H9 (cell line): Measurements from ENCODE around the gene LHFPL2. TPM values are rescaled to one million over a fixed set of nuclear protein-coding genes. Genes with fewer than 3 reads are reported as not detected.

Experiments used
- DNase-seq: peaks from one replicate; pipeline ENCODE4 v3.0.0-alpha.2; 2017
- H2AFZ ChIP-seq: one replicate; pipeline ENCODE4 v1.6.1; 2013; ENCODE audit warnings: mild to moderate bottlenecking, low read length, control low read depth, moderate library complexity
- H2AK5ac ChIP-seq: 2 replicates; pipeline ENCODE4 v1.6.1; 2013; ENCODE audit warnings: low read length, control low read depth, mixed read lengths; ENCODE audit not compliant: insufficient read length
- H2BK120ac ChIP-seq: one replicate; pipeline ENCODE4 v1.6.1; 2013; ENCODE audit warnings: low read depth, mild to moderate bottlenecking, low read length, control low read depth, inconsistent platforms; ENCODE audit not compliant: poor library complexity, severe bottlenecking
- H2BK12ac ChIP-seq: 2 replicates; pipeline ENCODE4 v1.6.1; 2013; ENCODE audit warnings: low read length, control low read depth, mixed read lengths, low read depth; ENCODE audit not compliant: insufficient read length
- H2BK15ac ChIP-seq: 2 replicates; pipeline ENCODE4 v1.6.1; 2013; ENCODE audit warnings: low read depth, low read length, control low read depth
- H2BK20ac ChIP-seq: one replicate; pipeline ENCODE4 v1.6.1; 2013; ENCODE audit warnings: low read depth, mild to moderate bottlenecking, low read length, control low read depth, inconsistent platforms; ENCODE audit not compliant: poor library complexity, severe bottlenecking
- H2BK5ac ChIP-seq: 2 replicates; pipeline ENCODE4 v1.6.1; 2013; ENCODE audit warnings: low read length, control low read depth, mixed read lengths; ENCODE audit not compliant: insufficient read length
- H3K14ac ChIP-seq: 2 replicates; pipeline ENCODE4 v1.6.1; 2013; ENCODE audit warnings: low read length, control low read depth; ENCODE audit not compliant: insufficient read depth
- H3K18ac ChIP-seq: 2 replicates; pipeline ENCODE4 v1.6.1; 2013; ENCODE audit warnings: low read depth, mild to moderate bottlenecking, mixed read lengths, low read length, control low read depth; ENCODE audit not compliant: insufficient read length
- H3K23ac ChIP-seq: 2 replicates; pipeline ENCODE4 v1.6.1; 2013; ENCODE audit warnings: low read length, control low read depth, mixed read lengths, low read depth; ENCODE audit not compliant: insufficient read length
- H3K23me2 ChIP-seq: 2 replicates; pipeline ENCODE4 v1.6.1; 2013; ENCODE audit warnings: low read depth, mild to moderate bottlenecking, mixed read lengths, low read length, control low read depth; ENCODE audit not compliant: insufficient read length, poor library complexity, severe bottlenecking
- H3K27ac ChIP-seq: 2 replicates; pipeline ENCODE4 v1.5.1; 2013; ENCODE audit warnings: low read length, control low read depth, mixed read lengths, low read depth; ENCODE audit not compliant: insufficient read length
- H3K27me3 ChIP-seq: 2 replicates; pipeline ENCODE4 v1.6.1; 2013; ENCODE audit warnings: low read length, control low read depth, inconsistent platforms; ENCODE audit not compliant: insufficient read depth
- H3K4ac ChIP-seq: 2 replicates; pipeline ENCODE4 v1.6.1; 2013; ENCODE audit warnings: low read depth, mild to moderate bottlenecking, control low read depth, inconsistent platforms, low read length, moderate library complexity
- H3K4me1 ChIP-seq: 2 replicates; pipeline ENCODE4 v1.6.1; 2013; ENCODE audit warnings: low read length, control low read depth, inconsistent platforms; ENCODE audit not compliant: insufficient read depth
- H3K4me2 ChIP-seq: 2 replicates; pipeline ENCODE4 v1.6.1; 2013; ENCODE audit warnings: low read length, control low read depth, mixed read lengths; ENCODE audit not compliant: insufficient read length, insufficient read depth
- H3K56ac ChIP-seq: 2 replicates; pipeline ENCODE4 v1.6.1; 2013; ENCODE audit warnings: low read depth, mild to moderate bottlenecking, mixed read lengths, low read length, control low read depth; ENCODE audit not compliant: insufficient read length
- H3K79me1 ChIP-seq: 2 replicates; pipeline ENCODE4 v1.6.1; 2013; ENCODE audit warnings: low read depth, mild to moderate bottlenecking, moderate library complexity, low read length, control low read depth, inconsistent platforms; ENCODE audit not compliant: insufficient read depth, poor library complexity, severe bottlenecking
- H3K79me2 ChIP-seq: 2 replicates; pipeline ENCODE4 v1.6.1; 2013; ENCODE audit warnings: low read length, control low read depth, inconsistent platforms; ENCODE audit not compliant: insufficient read depth
- H3K9ac ChIP-seq: 2 replicates; pipeline ENCODE4 v1.6.1; 2013; ENCODE audit warnings: low read length, control low read depth, mixed read lengths; ENCODE audit not compliant: insufficient read length; ENCODE audit errors: extremely low read depth
- H3K9me3 ChIP-seq: one replicate; pipeline ENCODE4 v1.6.1; 2013; ENCODE audit warnings: low read depth, low read length, inconsistent platforms; ENCODE audit not compliant: control insufficient read depth
- H3T11ph ChIP-seq: one replicate; pipeline ENCODE4 v1.6.1; 2013; ENCODE audit warnings: mild to moderate bottlenecking, low read length, control low read depth, inconsistent platforms
- H4K20me1 ChIP-seq: one replicate; pipeline ENCODE4 v1.6.1; 2013; ENCODE audit not compliant: control insufficient read depth, insufficient read length, insufficient read depth
- H4K5ac ChIP-seq: 2 replicates; pipeline ENCODE4 v1.6.1; 2013; ENCODE audit warnings: low read depth, mild to moderate bottlenecking, mixed read lengths, low read length, control low read depth; ENCODE audit not compliant: insufficient read length
- H4K8ac ChIP-seq: replicated peaks from 2 replicates; pipeline ENCODE4 v1.6.1; 2013; ENCODE audit warnings: low read length, control low read depth, mixed read lengths, low read depth; ENCODE audit not compliant: insufficient read length
- H4K91ac ChIP-seq: 2 replicates; pipeline ENCODE4 v1.6.1; 2013; ENCODE audit warnings: low read depth, mild to moderate bottlenecking, moderate library complexity, mixed read lengths, low read length, control low read depth; ENCODE audit not compliant: insufficient read length
- H3K27ac Mint-ChIP-seq, 3 experiments: 2 replicates in 2 of 3; 3 replicates in 1 of 3; pipeline ENCODE4 v1.8.0; 2020 to 2021; ENCODE audit warnings: mixed read lengths in 3 of 3, mild to moderate bottlenecking in 1 of 3, moderate library complexity in 1 of 3
- H3K27me3 Mint-ChIP-seq: 2 replicates; pipeline ENCODE4 v1.8.0; 2021; ENCODE audit warnings: low read depth, mild to moderate bottlenecking, moderate library complexity, mixed read lengths
- H3K36me3 Mint-ChIP-seq, 3 experiments: 2 replicates in 2 of 3; 3 replicates in 1 of 3; pipeline ENCODE4 v1.8.0; 2020 to 2021; ENCODE audit warnings: low read depth in 3 of 3, mixed read lengths in 3 of 3; ENCODE audit not compliant: insufficient read depth in 1 of 3
- H3K4me1 Mint-ChIP-seq, 2 experiments: 2 replicates each; pipeline ENCODE4 v1.8.0; 2020; ENCODE audit warnings: mixed read lengths in 2 of 2
- H3K4me3 Mint-ChIP-seq, 2 experiments: 2 replicates in 1 of 2; 3 replicates in 1 of 2; pipeline ENCODE4 v1.8.0; 2020 to 2021; ENCODE audit warnings: mild to moderate bottlenecking in 2 of 2, mixed read lengths in 2 of 2, moderate library complexity in 1 of 2
- H3K9me3 Mint-ChIP-seq, 2 experiments: 2 replicates in 1 of 2; 3 replicates in 1 of 2; pipeline ENCODE4 v1.8.0; 2020; ENCODE audit warnings: mild to moderate bottlenecking in 2 of 2, mixed read lengths in 2 of 2, moderate library complexity in 1 of 2
- WGBS: extraction: QIAGEN DNeasy Blood & Tissue Kit; methylation state at CpG from one replicate; pipeline ENCODE4 v1.1.7; 2013; ENCODE audit warnings: missing lambda C conversion rate, low lambda C conversion rate, mixed read lengths; ENCODE audit not compliant: insufficient read length; ENCODE audit errors: extremely low coverage; 5-methylcytosine and 5-hydroxymethylcytosine counted together
- total RNA-seq: library from RNA; stranded (reverse); gene quantifications from 2 replicates; pipeline ENCODE4 v1.2.1, GENCODE V29; 2021
- TF ChIP-seq, protein P1 (sequence below): fragments of 200-600 bp; sonication (generic); conservative IDR thresholded peaks from 3 replicates; pipeline ENCODE4 v1.8.0; 2021; ENCODE audit warnings: antibody characterized with exemption, mild to moderate bottlenecking

The LHFPL2 gene
- total RNA-seq, 1 experiment from 2014 or later = 26.3 TPM

DNA sequence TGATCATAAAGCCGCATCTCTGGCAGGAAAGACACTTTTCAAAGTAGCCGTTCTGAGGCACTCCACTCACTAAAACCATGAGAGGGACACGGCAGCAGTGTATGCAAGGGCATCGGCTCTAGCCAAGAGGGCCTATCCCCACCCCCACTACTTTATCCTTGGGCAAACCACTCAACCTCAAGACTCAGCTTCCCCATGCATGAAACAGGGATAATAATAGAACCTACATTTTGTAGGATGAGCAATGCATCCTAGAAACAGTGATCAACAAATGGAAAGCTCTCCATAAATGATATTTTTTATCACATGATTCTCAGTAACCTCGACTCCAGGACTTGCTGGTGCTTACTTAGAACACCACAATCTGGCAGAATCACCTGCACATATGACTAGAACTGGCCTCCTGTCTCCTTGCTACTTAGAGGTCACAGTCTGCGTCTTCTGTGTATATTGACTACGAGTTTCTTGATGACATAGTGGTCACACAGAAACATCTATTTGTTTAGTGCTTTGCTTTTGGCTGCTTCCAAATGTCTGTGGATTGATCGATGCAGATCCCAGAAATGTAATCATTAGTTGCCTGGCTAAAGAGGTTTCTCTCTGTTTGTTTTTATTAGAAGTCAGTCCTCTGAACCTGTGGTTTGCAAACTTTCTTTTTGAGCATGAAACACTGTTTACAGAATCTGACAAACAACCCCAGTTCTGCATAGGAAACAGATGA, 102.1 kb downstream of the LHFPL2 start:
- TF ChIP-seq, protein P1, sequence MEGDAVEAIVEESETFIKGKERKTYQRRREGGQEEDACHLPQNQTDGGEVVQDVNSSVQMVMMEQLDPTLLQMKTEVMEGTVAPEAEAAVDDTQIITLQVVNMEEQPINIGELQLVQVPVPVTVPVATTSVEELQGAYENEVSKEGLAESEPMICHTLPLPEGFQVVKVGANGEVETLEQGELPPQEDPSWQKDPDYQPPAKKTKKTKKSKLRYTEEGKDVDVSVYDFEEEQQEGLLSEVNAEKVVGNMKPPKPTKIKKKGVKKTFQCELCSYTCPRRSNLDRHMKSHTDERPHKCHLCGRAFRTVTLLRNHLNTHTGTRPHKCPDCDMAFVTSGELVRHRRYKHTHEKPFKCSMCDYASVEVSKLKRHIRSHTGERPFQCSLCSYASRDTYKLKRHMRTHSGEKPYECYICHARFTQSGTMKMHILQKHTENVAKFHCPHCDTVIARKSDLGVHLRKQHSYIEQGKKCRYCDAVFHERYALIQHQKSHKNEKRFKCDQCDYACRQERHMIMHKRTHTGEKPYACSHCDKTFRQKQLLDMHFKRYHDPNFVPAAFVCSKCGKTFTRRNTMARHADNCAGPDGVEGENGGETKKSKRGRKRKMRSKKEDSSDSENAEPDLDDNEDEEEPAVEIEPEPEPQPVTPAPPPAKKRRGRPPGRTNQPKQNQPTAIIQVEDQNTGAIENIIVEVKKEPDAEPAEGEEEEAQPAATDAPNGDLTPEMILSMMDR = no peak
- no peak overlapping the region for H3K18ac ChIP-seq
- peaks cover 13% of the 10 kb centered on the region for H3K4me1 ChIP-seq
- H2BK15ac ChIP-seq = no peak overlapping the region
- no peak for DNase-seq
- no peak overlapping the region for H2BK20ac ChIP-seq
- H3K4ac ChIP-seq = no peak overlapping the region
- no peak overlapping the region for H3K14ac ChIP-seq
- H3K9ac ChIP-seq = no peak overlapping the region
- H4K91ac ChIP-seq = no peak overlapping the region
- H2BK12ac ChIP-seq = no peak overlapping the region
- Mint-ChIP-seq H3K27ac (no peak overlapping the region; a peak in 1 of 7 replicates), H3K4me1 (peaks cover 48 to 52% of the 10 kb centered on the region in 2 experiments), H3K27me3 (no peaks in the 10 kb centered on the region), H3K4me3 (no peak overlapping the region), H3K9me3 (peaks cover 3 to 5% of the 10 kb centered on the region in 2 experiments; a peak in 4 of 5 replicates), H3K36me3 (peaks cover 20 to 31% (median 31%) of the 10 kb centered on the region in 3 experiments)
- no peak overlapping the region for H2AFZ ChIP-seq
- H3K79me2 ChIP-seq = no peaks in the 10 kb centered on the region; the same call in 1 of the 2 replicates
- no peak overlapping the region for H4K5ac ChIP-seq
- no peak overlapping the region for H3T11ph ChIP-seq
- no peak overlapping the region for H2AK5ac ChIP-seq
- H2BK120ac ChIP-seq = no peak overlapping the region
- H3K23me2 ChIP-seq = no peaks in the 10 kb centered on the region
- no peak overlapping the region for H3K56ac ChIP-seq
- H4K20me1 ChIP-seq = no peaks in the 10 kb centered on the region
- WGBS = no CpG with 5 or more reads among the region's 8 CpGs
- H3K27me3 ChIP-seq = no peaks in the 10 kb centered on the region
- H2BK5ac ChIP-seq = no peak overlapping the region
- H3K4me2 ChIP-seq = no peak overlapping the region
- no peak overlapping the region for H3K23ac ChIP-seq
- no peaks in the 10 kb centered on the region for H3K79me1 ChIP-seq
- no peak overlapping the region for H4K8ac ChIP-seq
- no peaks in the 10 kb centered on the region for H3K9me3 ChIP-seq
- H3K27ac ChIP-seq = no peak overlapping the region
